HepG2 (cell line): ENCODE results near the gene RPL3. TPM values are rescaled to one million over a fixed set of nuclear protein-coding genes. Genes with fewer than 3 reads are reported as not detected.
A peak's percentile ranks its signal among the peaks of the same experiment; 100 is the strongest.

Experiments used
- CERS6 ChIP-seq: sonication (generic); formaldehyde crosslinking; IDR thresholded peaks from 2 replicates; pipeline ENCODE4 v1.5.0; 2020; ENCODE audit warnings: missing genetic modification reagents
- FOSL2 ChIP-seq: sonication (generic); formaldehyde crosslinking; IDR thresholded peaks from 2 replicates; pipeline ENCODE4 v1.4.0; 2020; ENCODE audit warnings: missing genetic modification reagents
- GLMP ChIP-seq: sonication (generic); formaldehyde crosslinking; IDR thresholded peaks from 2 replicates; pipeline ENCODE4 v1.9.0; 2021; ENCODE audit warnings: missing genetic modification reagents, mild to moderate bottlenecking, borderline replicate concordance
- HNF1A ChIP-seq, 2 experiments: sonication (generic) in 1 of 2; formaldehyde crosslinking in 1 of 2; IDR thresholded peaks; 2 replicates each; pipeline versions ENCODE4 v1.4.0 to v1.6.1; 2016 to 2020; ENCODE audit warnings: borderline replicate concordance in 1 of 2, low read depth in 1 of 2, mild to moderate bottlenecking in 1 of 2, missing genetic modification reagents in 1 of 2
- MTERF4 ChIP-seq: sonication (generic); formaldehyde crosslinking; IDR thresholded peaks from 2 replicates; pipeline ENCODE4 v1.8.0; 2023; ENCODE audit warnings: mild to moderate bottlenecking, missing genetic modification reagents
- NR2C2 ChIP-seq: sonication (generic); formaldehyde crosslinking; IDR thresholded peaks from 2 replicates; pipeline ENCODE4 v1.4.0; 2020; ENCODE audit warnings: missing genetic modification reagents, mild to moderate bottlenecking, moderate library complexity, borderline replicate concordance
- STAG1 ChIP-seq: sonication (generic); formaldehyde crosslinking; IDR thresholded peaks from 2 replicates; pipeline ENCODE4 v1.4.0; 2020; ENCODE audit warnings: missing genetic modification reagents
- STAT6 ChIP-seq: sonication (generic); formaldehyde crosslinking; IDR thresholded peaks from 2 replicates; pipeline ENCODE4 v1.4.0; 2020; ENCODE audit warnings: missing genetic modification reagents, mild to moderate bottlenecking, borderline replicate concordance
- U2AF2 ChIP-seq: fragments of 200-400 bp; formaldehyde crosslinking; IDR thresholded peaks from 2 replicates; pipeline ENCODE4 v1.6.1; 2017; ENCODE audit warnings: low read depth, mild to moderate bottlenecking, low read length
- ZFP82 ChIP-seq: sonication (generic); formaldehyde crosslinking; IDR thresholded peaks from 2 replicates; pipeline ENCODE4 v1.5.1; 2020; ENCODE audit warnings: mild to moderate bottlenecking, missing genetic modification reagents, borderline replicate concordance
- ZFY ChIP-seq: sonication (generic); formaldehyde crosslinking; IDR thresholded peaks from 2 replicates; pipeline ENCODE4 v1.4.0; 2020; ENCODE audit warnings: missing genetic modification reagents
- ZFYVE20 ChIP-seq: sonication (generic); formaldehyde crosslinking; IDR thresholded peaks from 2 replicates; pipeline ENCODE4 v1.8.0; 2023; ENCODE audit warnings: low read depth, mild to moderate bottlenecking, moderate library complexity, missing genetic modification reagents, borderline replicate concordance
- ZNF138 ChIP-seq: sonication (generic); formaldehyde crosslinking; IDR thresholded peaks from 2 replicates; pipeline ENCODE4 v1.5.0; 2020; ENCODE audit warnings: mild to moderate bottlenecking, low read depth, missing genetic modification reagents
- ZNF549 ChIP-seq: sonication (generic); formaldehyde crosslinking; IDR thresholded peaks from 2 replicates; pipeline ENCODE4 v1.5.0; 2020; ENCODE audit warnings: missing genetic modification reagents
- ZNF639 ChIP-seq: conservative IDR thresholded peaks from 2 replicates; pipeline ENCODE4 v1.6.1; 2018; ENCODE audit warnings: missing genetic modification reagents
- polyA plus RNA-seq, 8 experiments: library from polyadenylated mRNA; depleted of rRNA in 3 of 8; stranded (reverse) in 7 of 8; unstranded in 1 of 8; fragments of >200 nt; fragmentation: Illumina TruSeq in 4 of 8; extraction: Trizol in 4 of 8; gene quantifications; 2 replicates each; pipeline versions ENCODE4 v1.2.1 to v1.2.3, GENCODE V29; 2011 to 2016; ENCODE audit warnings: low read depth in 4 of 8, missing spikeins in 1 of 8, mixed read lengths in 1 of 8; ENCODE audit not compliant: insufficient read depth in 1 of 8
- total RNA-seq, 5 experiments: library from RNA; depleted of rRNA; stranded (reverse); fragments of >200 nt; fragmentation: Illumina TruSeq; extraction: Trizol; gene quantifications; 2 replicates each; pipeline ENCODE4 v1.2.3, GENCODE V29; 2016; ENCODE audit warnings: low read depth in 1 of 5

Gene RPL3
- total and polyA plus RNA-seq, 2 of the 13 experiments (the other 11 are each of a cell fraction or from before 2014, with no cell fraction given), result 1,051 to 3,279 TPM

- TF ChIP-seq HNF1A (IDR thresholded peaks at IDR 0.05; ENCODE audit: low read depth) (no peak), HNF1A (CRISPR knock-in tag; IDR thresholded peaks at IDR 0.05; ENCODE audit: borderline replicate concordance) (no peak), ZFYVE20 (CRISPR knock-in tag) (no peak), CERS6 (CRISPR knock-in tag) (no peak), ZNF549 (no peak), STAT6 (no peak), ZFY (CRISPR knock-in tag) (peak; percentile 8; the same call in 1 of the 2 replicates), GLMP (CRISPR knock-in tag) (no peak), MTERF4 (no peak), STAG1 (CRISPR knock-in tag) (no peak), NR2C2 (no peak), FOSL2 (no peak), ZFP82 (peak; percentile 51; the same call in 1 of the 2 replicates), ZNF138 (no peak), ZNF639 (CRISPR knock-in tag) (no peak), U2AF2 (no peak)
Observed at GRCh38 chr22:39303892-39304671, 15.3 kb downstream of the RPL3 start (continued).
